ENCODE measurements around the gene P4HA2. TPM values are rescaled to one million over a fixed set of nuclear protein-coding genes. Genes with fewer than 3 reads are reported as not detected.
"Not testable (repeated sequence)": the region's sequence is repeated elsewhere in the genome, so short reads cannot be mapped to it uniquely, and the experiment has no call there.

P4HA2 gene
- total RNA-seq, 1 donor from 2014 or later = 151 TPM

- DNase-seq (ENCODE audit: low spot score) = no peak
Observed at GRCh38 chr5:132199116-132199680, 28.5 kb downstream of the P4HA2 start.

GRCh38 chr5:132198571-132198970 lies 29.1 kb downstream of the P4HA2 start:
- DNase-seq (ENCODE audit: low spot score) = no peak

GRCh38 chr5:132195727-132196126 lies 31.9 kb downstream of the P4HA2 start:
- no peak for DNase-seq (ENCODE audit: low spot score)

- DNase-seq (ENCODE audit: low spot score) = no peak
Observed at GRCh38 chr5:132193165-132193694, 34.4 kb downstream of the P4HA2 start.

GRCh38 chr5:132190161-132190817 lies 37.4 kb downstream of the P4HA2 start:
- peak; percentile 82 for DNase-seq (ENCODE audit: low spot score)

- DNase-seq (ENCODE audit: low spot score) = no peak
Observed at GRCh38 chr5:132184588-132184987, 43.1 kb downstream of the P4HA2 start.

- no peak for DNase-seq (ENCODE audit: low spot score)
Observed at GRCh38 chr5:132183723-132184122, 43.9 kb downstream of the P4HA2 start.

- DNase-seq (ENCODE audit: low spot score) = peak; percentile 28
Observed at GRCh38 chr5:132182359-132183040, 45.2 kb downstream of the P4HA2 start.

- no peak for DNase-seq (ENCODE audit: low spot score)
Observed at GRCh38 chr5:132181011-132181629, 46.5 kb downstream of the P4HA2 start.

- peak; percentile 81 for DNase-seq (ENCODE audit: low spot score)
Observed at GRCh38 chr5:132180134-132180745, 47.4 kb downstream of the P4HA2 start.

- no peak for DNase-seq (ENCODE audit: low spot score)
Observed at GRCh38 chr5:132179405-132179804, 48.2 kb downstream of the P4HA2 start.

GRCh38 chr5:132177691-132178149 lies 49.9 kb downstream of the P4HA2 start:
- no peak for DNase-seq (ENCODE audit: low spot score)

- no peak for DNase-seq (ENCODE audit: low spot score)
Observed at GRCh38 chr5:132176987-132177386, 50.7 kb downstream of the P4HA2 start.

- no peak for DNase-seq (ENCODE audit: low spot score)
Observed at GRCh38 chr5:132176521-132176945, 51.1 kb downstream of the P4HA2 start.

GRCh38 chr5:132162945-132163344 lies 64.7 kb downstream of the P4HA2 start:
- no peak for DNase-seq (ENCODE audit: low spot score)

- not testable (repeated sequence) for DNase-seq (ENCODE audit: low spot score)
Observed at GRCh38 chr5:132161574-132162326, 65.9 kb downstream of the P4HA2 start.

GRCh38 chr5:132156413-132156812 lies 71.2 kb downstream of the P4HA2 start:
- DNase-seq (ENCODE audit: low spot score) = no peak

GRCh38 chr5:132150565-132150964 lies 77.1 kb downstream of the P4HA2 start:
- DNase-seq (ENCODE audit: low spot score) = no peak

GRCh38 chr5:132147663-132148062 lies 80.0 kb downstream of the P4HA2 start:
- no peak for DNase-seq (ENCODE audit: low spot score)

- DNase-seq (ENCODE audit: low spot score) = not testable (repeated sequence)
Observed at GRCh38 chr5:132145326-132145725, 82.3 kb downstream of the P4HA2 start.

GRCh38 chr5:132143148-132143547 lies 84.5 kb downstream of the P4HA2 start:
- no peak for DNase-seq (ENCODE audit: low spot score)
